KMS-11 (cell line): ENCODE results near the gene HARS2.

Source experiments
- H2AFZ ChIP-seq: fragments of 200-600 bp; sonication (generic); 2 replicates; pipeline ENCODE4 v1.6.1; 2016; ENCODE audit warnings: antibody characterized with exemption, mixed run types, low read depth
- H3K27ac ChIP-seq: fragments of 200-600 bp; sonication (generic); 2 replicates; pipeline ENCODE4 v1.6.1; 2016; ENCODE audit warnings: mild to moderate bottlenecking, mixed run types
- H3K27me3 ChIP-seq: fragments of 200-600 bp; sonication (generic); 2 replicates; pipeline ENCODE4 v1.6.1; 2017; ENCODE audit warnings: mild to moderate bottlenecking, low read depth, mixed run types, moderate library complexity; ENCODE audit not compliant: insufficient read depth
- H3K36me3 ChIP-seq: fragments of 200-600 bp; sonication (generic); 2 replicates; pipeline ENCODE4 v1.6.1; 2017; ENCODE audit warnings: mild to moderate bottlenecking, mixed run types; ENCODE audit not compliant: insufficient read depth
- H3K4me1 ChIP-seq: fragments of 200-600 bp; sonication (generic); 2 replicates; pipeline ENCODE4 v1.6.1; 2016; ENCODE audit warnings: mild to moderate bottlenecking, low read depth, mixed run types; ENCODE audit not compliant: poor library complexity, severe bottlenecking
- H3K4me2 ChIP-seq: fragments of 200-600 bp; sonication (generic); 2 replicates; pipeline ENCODE4 v1.7.0; 2016; ENCODE audit warnings: mild to moderate bottlenecking, mixed run types
- H3K4me3 ChIP-seq: fragments of 200-600 bp; sonication (generic); IDR thresholded peaks from 2 replicates; pipeline ENCODE4 v1.6.1; 2017; ENCODE audit warnings: low read depth, low read length, mixed read lengths; ENCODE audit not compliant: insufficient read depth
- H3K79me2 ChIP-seq: fragments of 200-600 bp; sonication (generic); 2 replicates; pipeline ENCODE4 v1.6.1; 2016; ENCODE audit warnings: low read depth, mixed run types; ENCODE audit not compliant: insufficient read depth
- H3K9ac ChIP-seq: fragments of 200-600 bp; sonication (generic); 2 replicates; pipeline ENCODE4 v1.6.1; 2016; ENCODE audit warnings: mild to moderate bottlenecking, mixed run types
- H4K20me1 ChIP-seq: fragments of 200-600 bp; sonication (generic); 2 replicates; pipeline ENCODE4 v1.6.1; 2016; ENCODE audit warnings: mild to moderate bottlenecking, mixed run types; ENCODE audit not compliant: insufficient read depth
- CTCF ChIP-seq: fragments of 200-600 bp; sonication (generic); conservative IDR thresholded peaks from 2 replicates; pipeline ENCODE4 v1.6.1; 2017; ENCODE audit warnings: low read depth, mild to moderate bottlenecking, antibody characterized with exemption, low read length, moderate library complexity, mixed read lengths

The HARS2 gene

GRCh38 chr5:140725799-140726471, 34.7 kb downstream of the HARS2 start:
- no peak overlapping the region for H3K27ac ChIP-seq
- H3K4me3 ChIP-seq, result no peak overlapping the region
- no peak overlapping the region for H3K4me2 ChIP-seq
- no peak for TF ChIP-seq CTCF
- H3K9ac ChIP-seq, result no peak overlapping the region
- H3K27me3 ChIP-seq, result no peaks in the 10 kb centered on the region
- H3K36me3 ChIP-seq, result no peaks in the 10 kb centered on the region
- no peaks in the 10 kb centered on the region for H4K20me1 ChIP-seq
- no peaks in the 10 kb centered on the region for H3K79me2 ChIP-seq
- H3K4me1 ChIP-seq, result no peaks in the 10 kb centered on the region
- H2AFZ ChIP-seq, result no peak overlapping the region

- Histone ChIP-seq H3K4me1 (no peaks in the 10 kb centered on the region), H3K79me2 (no peaks in the 10 kb centered on the region), H3K27ac (no peak overlapping the region), H3K4me3 (no peak overlapping the region), H2AFZ (no peak overlapping the region), H4K20me1 (no peaks in the 10 kb centered on the region), H3K9ac (no peak overlapping the region), H3K36me3 (no peaks in the 10 kb centered on the region), H3K4me2 (no peak overlapping the region), H3K27me3 (no peaks in the 10 kb centered on the region)
- TF ChIP-seq CTCF, result no peak
These were observed 41.8 kb downstream of the HARS2 start for GRCh38 chr5:140733098-140733497.

GRCh38 chr5:140734354-140734753, 43.1 kb downstream of the HARS2 start:
- no peaks in the 10 kb centered on the region for H3K79me2 ChIP-seq
- no peak overlapping the region for H2AFZ ChIP-seq
- no peaks in the 10 kb centered on the region for H3K27me3 ChIP-seq
- no peak overlapping the region for H3K27ac ChIP-seq
- no peaks in the 10 kb centered on the region for H3K36me3 ChIP-seq
- H3K4me2 ChIP-seq, result no peak overlapping the region
- no peaks in the 10 kb centered on the region for H3K4me1 ChIP-seq
- no peaks in the 10 kb centered on the region for H4K20me1 ChIP-seq
- 0 out of 2 replicates have a peak, but pooled peaks have one; percentile 14 for TF ChIP-seq CTCF
- no peak overlapping the region for H3K9ac ChIP-seq
- H3K4me3 ChIP-seq, result no peak overlapping the region

DNA sequence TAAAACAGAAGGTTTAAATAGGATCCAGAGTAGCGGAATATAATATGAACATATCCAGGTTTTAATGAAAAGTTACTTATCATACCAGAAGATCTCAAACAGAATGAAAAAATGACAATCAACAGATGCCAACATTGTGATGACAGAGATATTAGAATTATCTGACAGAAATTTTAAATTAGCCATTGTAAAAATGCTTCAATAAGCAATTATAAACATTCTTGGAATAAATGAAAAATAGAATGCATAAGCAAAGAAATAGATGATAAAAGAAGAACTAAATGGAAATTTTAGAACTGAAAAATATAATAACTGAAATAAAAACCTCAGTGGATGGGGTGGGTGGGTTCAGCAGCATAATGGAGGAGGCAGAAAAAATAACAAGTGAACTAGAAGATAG, 46.2 kb downstream of the HARS2 start:
- H3K27ac ChIP-seq, result no peak overlapping the region
- no peak overlapping the region for H2AFZ ChIP-seq
- no peak overlapping the region for H3K4me3 ChIP-seq
- H3K79me2 ChIP-seq, result no peaks in the 10 kb centered on the region
- no peak overlapping the region for H3K4me2 ChIP-seq
- no peaks in the 10 kb centered on the region for H4K20me1 ChIP-seq
- H3K4me1 ChIP-seq, result no peaks in the 10 kb centered on the region
- TF ChIP-seq CTCF, result no peak
- H3K27me3 ChIP-seq, result no peaks in the 10 kb centered on the region
- no peaks in the 10 kb centered on the region for H3K36me3 ChIP-seq
- no peak overlapping the region for H3K9ac ChIP-seq
